Testis (tissue), 3 donors: Measurements from ENCODE around the gene CPLX3. TPM values are rescaled to one million over a fixed set of nuclear protein-coding genes. Genes with fewer than 3 reads are reported as not detected.

ENCODE experiments used
- DNase-seq: peaks from one replicate; pipeline ENCODE4 v3.0.0-alpha.2; 2019
- H3K27ac ChIP-seq, 2 donors: fragments of 200-600 bp; sonication (generic); one replicate each; pipeline ENCODE4 v1.5.1; 2019
- H3K27me3 ChIP-seq: fragments of 200-600 bp; sonication (generic); one replicate; pipeline ENCODE4 v1.5.1; 2019
- H3K36me3 ChIP-seq: fragments of 200-600 bp; sonication (generic); one replicate; pipeline ENCODE4 v1.5.1; 2017; ENCODE audit warnings: low read depth; ENCODE audit errors: missing control alignments
- H3K4me1 ChIP-seq: fragments of 200-600 bp; sonication (generic); one replicate; pipeline ENCODE4 v1.5.1; 2019
- H3K4me3 ChIP-seq, 2 donors: fragments of 200-600 bp; sonication (generic); one replicate each; pipeline ENCODE4 v1.5.1; 2017 to 2019
- H3K9me3 ChIP-seq: fragments of 200-600 bp; sonication (generic); one replicate; pipeline ENCODE4 v1.5.1; 2017
- CTCF ChIP-seq, 3 experiments: fragments of 450-650 bp in 2 of 3; fragments of 200-600 bp in 1 of 3; sonication (generic) in 1 of 3; IDR thresholded peaks; one replicate each; pipeline ENCODE4 v1.5.1; 2016 to 2019; ENCODE audit warnings: antibody characterized with exemption in 3 of 3, mild to moderate bottlenecking in 2 of 3, moderate library complexity in 1 of 3
- POLR2A ChIP-seq: fragments of 450-650 bp; IDR thresholded peaks from one replicate; pipeline ENCODE4 v1.6.1; 2017; ENCODE audit warnings: antibody characterized with exemption, mild to moderate bottlenecking, moderate library complexity
- WGBS, 2 donors: methylation state at CpG; one replicate each; pipeline ENCODE4 v1.1.5; 2018; 5-methylcytosine and 5-hydroxymethylcytosine counted together
- intact Hi-C: fragments of 100-400 bp; cut with DNase I; formaldehyde crosslinking; loops from one replicate; pipeline ENCODE4 v1.15.1; 2023; ENCODE audit warnings: low total_unique reads
- polyA plus RNA-seq: library from polyadenylated mRNA; stranded (reverse); fragments of 350-450 nt; fragmentation: Illumina TruSeq; extraction: RNeasy Lipid Tissue Mini Kit (QIAGEN cat#74804); gene quantifications from one replicate; pipeline ENCODE4 v1.2.3, GENCODE V29; 2014; ENCODE audit warnings: low read depth, low replicate concordance; ENCODE audit not compliant: insufficient read depth
- total RNA-seq, 2 donors: library from RNA; depleted of rRNA; stranded (reverse); fragments of >200 nt; gene quantifications; one replicate each; pipeline ENCODE4 v1.2.3, GENCODE V29; 2016

The CPLX3 gene
- total and polyA plus RNA-seq, 3 donors from 2014 or later, result 3.6 to 5.7 (median 3.7) TPM

- 88 to 91% methylated on average over 5 of the region's 5 CpGs for WGBS, 2 donors
- no peaks in the 10 kb centered on the region for H3K4me1 ChIP-seq
- H3K4me3 ChIP-seq, result no peak overlapping the region
- no peaks in the 10 kb centered on the region for H3K9me3 ChIP-seq
- no peaks in the 10 kb centered on the region for H3K27me3 ChIP-seq
- TF ChIP-seq CTCF (IDR thresholded peaks at IDR 0.05) (no peak), POLR2A (no peak)
- no peak for DNase-seq
- intact Hi-C loops, result no loop called here
- H3K27ac ChIP-seq, result no peak overlapping the region
- H3K36me3 ChIP-seq, result no peaks in the 10 kb centered on the region
Observed at GRCh38 chr15:74809242-74809641, 17.2 kb upstream of the CPLX3 start.

DNA sequence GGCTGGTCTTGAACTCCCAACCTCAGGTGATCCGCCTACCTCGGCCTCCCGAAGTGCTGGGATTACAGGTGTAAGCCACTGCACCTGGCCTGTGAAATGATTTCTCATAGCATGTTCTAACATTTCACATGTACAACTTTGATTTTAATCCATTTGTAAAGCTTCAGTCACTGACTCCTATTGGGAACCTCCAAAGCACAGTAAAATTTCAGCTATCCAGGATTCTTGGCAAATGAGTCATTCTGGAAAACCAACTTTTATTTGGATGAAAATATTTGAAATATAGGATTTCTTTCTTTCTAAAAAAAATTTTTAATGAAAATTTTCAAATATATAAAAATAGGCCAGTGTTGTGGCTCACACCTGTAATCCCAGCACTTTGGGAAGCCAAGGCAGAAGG is 16.5 kb upstream of the CPLX3 start:
- no peak for DNase-seq
- no peaks in the 10 kb centered on the region for H3K36me3 ChIP-seq
- H3K9me3 ChIP-seq, result no peaks in the 10 kb centered on the region
- intact Hi-C loops, result no loop called here
- 95 to 97% methylated on average over 3 of the region's 3 CpGs for WGBS, 2 donors
- no peaks in the 10 kb centered on the region for H3K4me1 ChIP-seq
- H3K27ac ChIP-seq, result no peak overlapping the region
- no peaks in the 10 kb centered on the region for H3K27me3 ChIP-seq
- H3K4me3 ChIP-seq, result no peak overlapping the region
- no peak for TF ChIP-seq POLR2A
- no peak for TF ChIP-seq CTCF (IDR thresholded peaks at IDR 0.05)

GRCh38 chr15:74812533-74812932 is 13.9 kb upstream of the CPLX3 start, which contains the start of gene LMAN1L:
LMAN1L (plus strand) TSS chr15:74812835; CDS start chr15:74812855, 20 bp downstream.
- no peak for TF ChIP-seq POLR2A
- TF ChIP-seq CTCF (IDR thresholded peaks at IDR 0.05), result no peak
- H3K27ac ChIP-seq, result no peak within 1 kb of the TSS
- H3K36me3 ChIP-seq, result no peaks in the 10 kb centered on the region
- no peaks in the 10 kb centered on the region for H3K27me3 ChIP-seq
- H3K4me3 ChIP-seq, result no peak within 1 kb of the TSS
- no peaks in the 10 kb centered on the region for H3K9me3 ChIP-seq
- 56 to 64% methylated on average over 8 to 12 of the region's 12 CpGs for WGBS, 2 donors
- H3K4me1 ChIP-seq, result peaks cover 6% of the 10 kb centered on the region
- DNase-seq, result peak; percentile 30
- intact Hi-C loops, result no loop called here

- DNase-seq, result peak; percentile 39
- Histone ChIP-seq H3K4me1 (peaks cover 6% of the 10 kb centered on the region), H3K36me3 (no peaks in the 10 kb centered on the region), H3K27ac (no peak overlapping the region), H3K4me3 (no peak overlapping the region), H3K9me3 (no peaks in the 10 kb centered on the region), H3K27me3 (no peaks in the 10 kb centered on the region)
- TF ChIP-seq POLR2A, result no peak
- TF ChIP-seq CTCF (IDR thresholded peaks at IDR 0.05), result no peak
- intact Hi-C loops, result no loop called here
- WGBS, 2 donors, result 80 to 83% methylated on average over 9 to 10 of the region's 10 CpGs
Observed at GRCh38 chr15:74815121-74815934, 11.1 kb upstream of the CPLX3 start.

DNA sequence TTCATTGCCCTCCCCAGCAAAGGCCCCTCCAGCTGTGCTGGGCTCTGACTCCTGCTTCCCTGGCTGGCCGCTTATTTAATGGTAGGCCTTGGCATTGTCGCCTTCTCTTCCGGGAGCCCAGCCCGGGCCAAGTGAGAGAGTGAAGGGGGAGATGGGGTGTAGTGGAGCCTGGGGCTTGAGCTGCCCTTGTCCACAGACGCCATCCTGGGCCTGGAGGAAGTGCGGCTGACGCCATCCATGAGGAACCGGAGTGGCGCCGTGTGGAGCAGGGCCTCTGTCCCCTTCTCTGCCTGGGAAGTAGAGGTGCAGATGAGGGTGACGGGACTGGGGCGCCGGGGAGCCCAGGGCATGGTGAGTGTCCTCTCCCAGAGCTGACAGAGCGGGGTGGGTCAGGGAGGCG is 10.5 kb upstream of the CPLX3 start:
- Histone ChIP-seq H3K4me1 (peaks cover 6% of the 10 kb centered on the region), H3K27ac (no peak overlapping the region), H3K27me3 (no peaks in the 10 kb centered on the region), H3K9me3 (no peaks in the 10 kb centered on the region), H3K36me3 (no peaks in the 10 kb centered on the region), H3K4me3 (peak overlapping the region in 1 of 2 donors; percentile 15)
- no peak for DNase-seq
- intact Hi-C loops, result no loop called here
- TF ChIP-seq POLR2A (no peak), CTCF (IDR thresholded peaks at IDR 0.05) (no peak)
- WGBS, 2 donors, result 42 to 73% methylated on average over 3 to 15 of the region's 15 CpGs
